ENCODE data around the gene CTNND1.
"Not testable (repeated sequence)": the region's sequence is repeated elsewhere in the genome, so short reads cannot be mapped to it uniquely, and the experiment has no call there.

Gene CTNND1

GRCh38 chr11:57761301-57762234 is at the start of gene CTNND1:
CTNND1 (plus strand) TSS chr11:57761802; CDS start chr11:57791479, 29,677 bp downstream.
- no peak for DNase-seq

DNA sequence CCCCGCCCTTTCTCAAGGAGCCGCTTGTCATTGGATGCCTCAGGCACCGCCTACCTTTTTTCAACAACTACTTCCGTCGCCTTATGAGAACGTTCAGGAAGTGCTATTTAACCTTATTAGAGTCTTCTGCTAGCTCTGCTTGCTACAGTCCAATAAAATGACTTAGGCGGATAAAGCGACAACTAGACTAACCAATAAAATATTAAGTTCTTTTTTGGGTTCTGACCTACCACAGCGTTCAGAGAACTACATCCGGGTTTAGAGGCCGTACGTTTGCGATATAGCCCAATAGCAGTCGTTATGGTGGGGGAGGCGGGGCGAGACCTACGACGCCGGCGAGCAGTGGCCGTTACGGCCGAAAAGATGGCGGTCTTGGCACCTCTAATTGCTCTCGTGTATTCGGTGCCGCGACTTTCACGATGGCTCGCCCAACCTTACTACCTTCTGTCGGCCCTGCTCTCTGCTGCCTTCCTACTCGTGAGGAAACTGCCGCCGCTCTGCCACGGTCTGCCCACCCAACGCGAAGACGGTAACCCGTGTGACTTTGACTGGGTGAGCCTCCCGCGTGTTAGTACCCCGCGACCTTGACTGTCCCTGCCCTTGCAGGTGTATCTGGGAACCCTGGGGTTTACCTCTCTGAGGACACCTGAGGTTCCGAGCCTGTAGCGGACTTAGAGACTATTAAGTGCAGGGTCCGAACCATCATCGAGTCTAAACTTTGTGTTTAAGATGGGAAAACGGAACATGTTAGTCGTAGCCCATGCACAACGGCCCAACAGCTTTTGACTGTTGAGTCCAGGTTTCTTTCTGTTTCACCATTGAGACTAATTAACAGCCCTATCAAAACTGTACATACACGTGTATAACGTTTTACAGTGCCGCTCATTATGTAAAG is 49.1 kb upstream of the CTNND1 start, which contains the start of gene TMX2:
TMX2 (plus strand) TSS at position 338 of the 895 bp plus-strand sequence; CDS start at position 364, 26 bp downstream.
- peak; percentile 99 for DNase-seq

DNA sequence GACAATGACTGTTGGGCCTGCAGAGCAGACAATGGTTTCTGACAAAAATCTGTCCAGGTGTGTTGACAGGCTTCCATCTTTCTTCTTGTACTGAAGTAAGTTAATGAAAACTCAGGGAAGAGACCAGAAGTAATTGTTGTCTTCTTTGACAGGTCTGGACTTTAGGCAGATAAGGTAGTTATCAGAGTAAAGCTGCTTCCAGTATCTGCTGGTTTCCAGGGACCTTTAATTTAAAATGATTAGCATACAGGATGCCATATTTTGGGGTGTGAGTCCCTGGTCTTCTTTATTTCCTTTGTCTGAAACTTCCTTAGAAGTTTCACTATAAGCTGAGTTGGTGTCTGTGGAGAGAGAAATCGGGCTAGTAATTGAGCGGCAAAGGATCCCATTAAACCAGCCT is 47.8 kb upstream of the CTNND1 start:
- DNase-seq, result no peak

- not testable (repeated sequence) for DNase-seq
Observed at GRCh38 chr11:57716726-57717125, 44.9 kb upstream of the CTNND1 start.

- DNase-seq, result no peak
Observed at GRCh38 chr11:57727185-57727584, 34.4 kb upstream of the CTNND1 start.

DNA sequence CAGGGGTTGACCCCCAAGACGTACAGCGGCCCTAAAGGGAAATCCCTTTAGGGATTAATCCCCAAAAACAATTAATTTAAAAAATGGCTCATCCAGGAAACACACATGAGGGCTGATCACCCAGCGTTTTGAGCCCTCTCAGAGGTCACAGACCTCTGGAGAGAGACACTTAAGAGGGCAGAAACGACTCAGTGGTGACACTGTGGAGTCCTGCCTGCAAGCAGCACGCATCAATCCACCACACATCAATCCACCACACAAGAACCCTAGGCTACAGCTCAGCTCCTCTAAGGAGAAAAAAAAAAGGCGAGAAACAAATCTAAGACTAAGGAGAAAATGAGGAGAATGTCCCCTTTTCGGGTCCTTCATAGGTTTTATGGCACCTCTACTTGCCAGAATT is 32.8 kb upstream of the CTNND1 start:
- DNase-seq, result no peak

DNA sequence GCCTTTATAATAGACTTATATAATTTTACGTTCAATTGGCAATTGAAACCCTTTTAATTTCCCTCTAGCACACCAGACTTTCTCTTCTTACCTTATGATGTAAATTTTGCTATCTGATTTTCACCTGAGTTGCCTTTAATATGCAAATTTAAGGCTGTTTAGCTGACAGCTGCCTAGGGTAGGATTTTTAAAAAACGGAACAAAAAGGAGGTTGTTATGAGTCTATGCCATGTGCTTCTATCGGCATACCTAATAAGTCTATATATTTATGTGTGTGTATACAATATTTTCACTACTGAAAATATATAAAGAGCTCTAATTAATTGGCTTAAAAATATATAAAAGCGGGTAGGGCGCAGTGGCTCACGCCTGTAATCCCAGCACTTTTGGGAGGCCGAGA is 32.1 kb upstream of the CTNND1 start:
- DNase-seq, result no peak

GRCh38 chr11:57732661-57733060 is 28.9 kb upstream of the CTNND1 start:
- no peak for DNase-seq

- DNase-seq, result no peak
Observed at GRCh38 chr11:57735619-57736298, 25.8 kb upstream of the CTNND1 start.

GRCh38 chr11:57741132-57742086 is 20.2 kb upstream of the CTNND1 start, which contains the start of gene SELENOH:
SELENOH (plus strand) TSS chr11:57741491; CDS start chr11:57741596, 105 bp downstream.
- DNase-seq, result peak; percentile 95

DNA sequence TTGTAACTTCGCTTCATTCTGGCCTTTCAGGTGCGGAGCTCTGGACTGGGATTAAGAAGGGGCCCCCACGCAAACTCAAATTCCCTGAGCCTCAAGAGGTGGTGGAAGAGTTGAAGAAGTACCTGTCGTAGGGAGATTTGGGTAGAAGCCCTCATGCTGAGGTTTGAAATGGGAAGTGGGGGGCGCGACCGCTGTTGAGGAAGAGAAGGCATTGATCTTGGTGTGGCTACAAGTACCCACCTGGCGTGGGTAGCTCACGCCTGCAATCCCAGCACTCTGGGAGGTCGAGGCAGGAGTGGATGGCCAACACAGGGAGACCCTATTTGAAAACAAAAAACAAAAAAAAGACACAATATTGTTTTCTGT is 19.5 kb upstream of the CTNND1 start:
- no peak for DNase-seq

DNA sequence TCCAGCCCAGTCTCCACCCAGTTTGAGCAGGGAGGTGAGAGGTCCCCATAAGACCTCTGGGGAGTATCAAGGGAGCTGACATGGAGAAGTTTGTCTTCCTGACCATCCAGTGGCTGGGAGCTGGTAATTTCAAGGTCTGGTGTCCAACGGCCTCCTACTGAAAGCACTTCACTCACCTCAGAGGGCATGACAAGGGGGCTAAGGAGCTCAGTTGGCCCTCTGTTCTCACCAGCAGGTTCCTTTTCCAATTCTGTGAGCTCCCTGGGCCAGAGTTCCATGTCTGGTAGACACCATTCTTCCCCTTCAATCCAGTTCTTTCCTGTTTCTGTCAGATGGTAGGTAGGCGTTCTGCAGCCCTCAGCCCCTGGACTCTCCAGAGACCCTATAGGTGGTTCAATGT is 17.2 kb upstream of the CTNND1 start:
- no peak for DNase-seq

- DNase-seq, result no peak
Observed at GRCh38 chr11:57745206-57745605, 16.4 kb upstream of the CTNND1 start.

- DNase-seq, result no peak
Observed at GRCh38 chr11:57746920-57747319, 14.7 kb upstream of the CTNND1 start.

- no peak for DNase-seq
Observed at GRCh38 chr11:57751176-57751575, 10.4 kb upstream of the CTNND1 start.

GRCh38 chr11:57751676-57752253 is 9.8 kb upstream of the CTNND1 start, which contains the start of gene BTBD18:
BTBD18 (minus strand) TSS chr11:57751819; CDS start chr11:57751188, 631 bp downstream.
- no peak for DNase-seq

DNA sequence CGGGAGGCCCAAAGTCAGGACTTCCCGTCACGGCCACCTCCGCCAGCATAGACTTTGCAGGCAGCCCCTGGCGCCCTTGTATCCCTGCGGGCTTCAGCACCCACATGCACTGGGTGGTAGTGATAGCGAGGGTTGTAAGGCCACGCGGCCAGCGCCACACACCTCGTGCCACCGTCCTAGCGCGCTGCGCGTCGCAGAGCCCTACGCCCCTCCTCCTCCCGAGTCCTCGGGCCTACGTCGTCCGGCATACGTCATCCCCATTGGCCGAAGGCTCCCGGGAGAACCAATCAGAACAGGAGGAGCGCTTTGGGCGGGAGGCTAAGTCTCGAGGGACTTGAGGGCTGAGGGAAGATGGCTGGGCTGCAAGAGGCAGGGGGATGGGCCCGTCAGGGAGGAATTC is 8.6 kb upstream of the CTNND1 start:
- DNase-seq, result no peak

DNA sequence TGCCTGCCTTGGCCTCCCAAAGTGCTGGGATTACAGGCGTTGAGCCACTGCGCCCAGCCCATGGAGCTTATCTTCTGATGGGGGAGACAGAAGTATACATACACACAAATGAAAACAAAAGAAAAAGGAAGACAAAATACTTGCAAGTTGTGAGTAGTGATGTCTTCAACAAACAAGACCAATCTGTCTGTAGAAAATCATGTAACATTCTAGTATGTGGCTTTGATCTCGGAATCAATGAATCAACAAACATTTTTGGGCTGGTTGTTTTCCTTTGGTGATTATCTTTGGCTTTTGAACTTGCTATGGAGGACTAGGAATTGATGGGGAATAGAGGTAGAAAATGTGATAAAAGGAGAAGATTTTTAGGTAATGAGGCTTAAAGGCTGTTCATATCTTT is 3.4 kb upstream of the CTNND1 start:
- no peak for DNase-seq

DNA sequence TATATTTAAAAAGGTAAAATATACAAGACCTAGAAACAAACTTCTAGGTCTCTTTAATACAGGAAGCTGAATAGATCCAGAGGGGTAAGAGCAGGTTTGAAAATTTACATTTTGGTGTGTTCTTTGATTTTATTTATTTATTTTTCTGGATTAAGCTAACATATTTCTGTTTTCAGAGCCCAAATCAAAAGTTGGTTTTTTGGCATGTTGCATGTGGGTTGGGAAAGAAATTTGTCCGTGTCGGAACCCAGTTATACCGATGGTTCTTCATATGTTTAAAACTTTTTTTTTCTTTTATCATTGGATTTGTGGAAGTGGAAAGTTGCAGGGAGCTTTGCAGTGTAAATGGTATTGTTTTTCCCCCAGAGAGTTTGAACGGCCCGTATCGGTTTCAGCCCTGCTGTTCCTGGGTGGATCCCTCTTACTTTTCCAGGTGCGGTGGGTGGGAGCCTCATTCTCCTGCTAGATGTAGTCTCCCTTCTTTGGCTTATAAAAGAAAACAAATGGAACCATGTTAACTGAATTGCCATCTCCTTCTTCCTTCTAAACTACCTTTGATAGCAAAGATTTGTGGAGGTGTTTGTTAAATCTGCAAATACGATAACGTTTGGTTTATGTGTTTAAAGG is 746 bp downstream of the CTNND1 start:
- DNase-seq, result no peak

- DNase-seq, result no peak
Observed at GRCh38 chr11:57763568-57763967, 2.0 kb downstream of the CTNND1 start.

DNA sequence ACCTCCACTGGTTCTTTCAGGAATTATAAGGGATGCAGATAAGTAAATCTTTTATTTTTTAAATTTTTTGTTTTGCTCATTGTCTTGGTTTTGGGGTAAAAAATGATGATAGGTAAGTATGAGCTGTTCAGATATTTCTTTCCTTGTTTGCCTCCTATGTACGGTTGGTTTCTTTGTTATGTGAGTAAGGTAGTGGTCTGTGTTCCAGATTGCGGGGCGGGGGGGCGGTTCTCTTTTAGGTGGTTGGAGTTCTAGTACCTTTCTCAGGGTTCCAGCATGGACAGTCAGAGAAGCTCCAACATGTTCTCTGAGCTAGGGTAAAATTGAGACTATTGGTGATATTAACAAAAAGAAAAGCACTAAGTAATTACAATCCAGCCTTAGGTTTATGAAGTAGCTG is 2.4 kb downstream of the CTNND1 start:
- DNase-seq, result no peak
